ENCODE measurements around the gene CREB3L1.
"Not testable (repeated sequence)": the region's sequence is repeated elsewhere in the genome, so short reads cannot be mapped to it uniquely, and the experiment has no call there.

CREB3L1 gene

DNA sequence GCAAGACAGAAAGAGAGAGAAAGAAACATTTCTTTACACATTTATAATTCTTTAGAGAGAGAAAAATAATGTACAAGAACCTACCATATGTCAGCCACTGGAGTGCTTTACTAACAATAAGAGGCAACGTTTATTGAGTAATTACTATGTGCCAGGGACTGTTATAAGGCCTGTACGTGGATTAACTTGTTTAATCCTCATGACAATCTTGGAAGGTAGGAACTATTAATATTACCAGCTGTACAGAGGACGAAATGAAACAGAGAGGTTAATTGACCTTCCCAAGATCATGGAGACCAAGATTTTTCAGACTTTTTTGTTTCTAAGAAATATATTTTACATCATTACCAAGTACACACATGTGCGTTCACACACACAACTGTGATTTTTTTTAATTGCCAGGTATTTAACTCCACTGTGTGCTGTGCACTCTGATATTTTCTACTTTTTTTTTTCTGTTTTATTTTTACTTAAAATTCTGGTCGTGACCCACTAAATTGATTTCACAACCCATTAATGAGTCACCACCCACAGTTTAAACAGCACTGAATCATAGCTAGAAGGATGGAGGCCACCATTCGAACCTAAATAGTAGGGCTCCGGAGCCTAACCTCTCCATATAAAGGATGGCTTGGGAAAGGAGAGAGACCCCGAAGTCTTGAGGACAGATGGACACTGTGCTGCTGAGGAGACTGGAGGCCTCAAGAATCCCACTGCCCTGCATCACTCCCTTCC lies 21.4 kb downstream of the CREB3L1 start:
- DNase-seq = no peak

DNA sequence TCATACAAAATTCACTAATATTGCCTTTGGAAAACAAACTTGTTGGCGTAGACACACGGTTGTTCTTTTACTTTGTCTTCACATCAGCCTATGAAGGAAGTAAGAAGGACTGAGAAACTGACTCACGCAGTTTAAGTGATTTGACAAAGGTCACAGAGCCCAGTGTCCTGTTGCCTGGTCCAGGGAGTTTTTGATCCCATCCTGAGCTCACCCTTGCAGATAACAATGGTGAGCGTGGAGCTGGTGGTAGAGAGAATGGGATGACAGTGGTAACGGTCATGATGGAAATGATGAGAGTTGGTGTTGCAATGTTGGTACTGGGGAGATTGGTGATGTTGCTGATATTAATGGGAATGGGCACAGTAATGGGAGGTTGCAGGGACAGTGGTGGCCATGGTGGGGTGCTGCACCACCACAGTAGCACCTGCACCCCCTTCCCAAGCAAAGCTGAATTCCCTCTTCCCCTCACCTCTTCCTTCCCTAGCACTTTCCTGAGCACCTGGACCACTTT lies 22.0 kb downstream of the CREB3L1 start:
- DNase-seq = no peak

DNA sequence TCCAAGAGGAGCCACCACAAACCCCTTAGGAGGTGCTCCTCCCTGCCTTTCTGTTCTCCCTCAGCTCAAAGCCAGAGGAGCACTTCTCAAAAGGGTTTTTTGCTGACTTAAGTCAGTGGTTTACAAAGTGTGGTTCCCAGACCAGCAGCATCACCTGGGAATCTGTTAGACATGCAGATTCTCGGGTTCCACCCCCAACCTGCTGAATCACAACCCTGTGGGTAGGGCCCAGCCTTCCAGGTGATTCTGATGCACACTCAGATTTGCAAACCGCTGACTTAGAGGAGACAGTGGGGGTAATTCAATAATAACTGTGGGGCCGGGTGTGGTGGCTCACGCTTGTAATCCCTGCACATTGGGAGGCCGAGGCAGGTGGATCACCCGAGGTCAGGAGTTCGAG lies 22.8 kb downstream of the CREB3L1 start:
- DNase-seq = no peak

DNA sequence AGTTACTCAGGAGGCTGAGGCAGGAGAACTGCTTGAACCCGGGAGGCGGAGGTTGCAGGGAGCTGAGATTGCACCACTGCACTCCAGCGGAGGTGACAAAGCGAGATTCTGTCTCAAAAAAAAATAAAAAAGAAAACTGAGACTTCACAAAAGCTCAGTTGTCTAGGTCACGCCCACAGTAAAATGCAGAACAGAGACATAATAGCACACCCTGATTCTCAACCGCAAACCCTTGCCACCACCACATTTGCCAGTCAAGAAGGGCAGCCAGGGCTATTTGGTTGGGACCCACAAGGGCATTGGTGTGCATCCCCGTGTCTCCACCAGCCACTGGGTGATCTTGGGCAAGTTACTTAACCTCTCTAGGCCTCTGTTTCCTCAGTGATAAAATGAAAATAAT lies 25.4 kb downstream of the CREB3L1 start:
- no peak for DNase-seq

- DNase-seq = not testable (repeated sequence)
Measured at GRCh38 chr11:46304036-46304435, 26.6 kb downstream of the CREB3L1 start.

- no peak for DNase-seq
Measured at GRCh38 chr11:46304605-46305179, 27.2 kb downstream of the CREB3L1 start.

GRCh38 chr11:46305295-46305694 lies 27.8 kb downstream of the CREB3L1 start:
- peak; percentile 39 for DNase-seq

DNA sequence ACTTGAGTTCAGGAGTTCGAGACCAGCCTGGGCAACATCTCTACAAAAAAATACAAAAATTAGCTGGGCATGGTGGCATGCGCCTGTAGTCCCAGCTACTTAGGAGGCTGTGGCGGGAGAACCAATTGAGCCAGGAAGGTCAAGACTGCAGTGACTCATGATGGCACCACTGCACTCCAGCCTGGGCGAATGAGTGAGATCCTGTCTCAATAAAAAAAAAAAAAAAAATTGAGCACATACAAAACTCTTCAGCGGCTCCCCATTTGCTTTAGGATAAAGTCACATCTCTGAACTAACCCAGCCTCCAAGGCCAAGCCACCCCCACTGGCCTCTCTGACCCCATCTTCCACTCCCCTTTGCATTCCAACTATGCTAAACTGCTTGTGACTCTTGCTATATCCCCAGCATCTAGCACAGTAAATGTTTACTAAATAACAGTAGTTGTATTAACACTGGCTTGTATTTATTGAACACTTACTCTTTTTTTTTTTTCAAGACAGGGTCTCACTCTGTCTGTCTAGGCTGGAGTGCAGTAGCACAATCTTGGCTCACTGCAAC lies 28.9 kb downstream of the CREB3L1 start:
- DNase-seq = no peak

DNA sequence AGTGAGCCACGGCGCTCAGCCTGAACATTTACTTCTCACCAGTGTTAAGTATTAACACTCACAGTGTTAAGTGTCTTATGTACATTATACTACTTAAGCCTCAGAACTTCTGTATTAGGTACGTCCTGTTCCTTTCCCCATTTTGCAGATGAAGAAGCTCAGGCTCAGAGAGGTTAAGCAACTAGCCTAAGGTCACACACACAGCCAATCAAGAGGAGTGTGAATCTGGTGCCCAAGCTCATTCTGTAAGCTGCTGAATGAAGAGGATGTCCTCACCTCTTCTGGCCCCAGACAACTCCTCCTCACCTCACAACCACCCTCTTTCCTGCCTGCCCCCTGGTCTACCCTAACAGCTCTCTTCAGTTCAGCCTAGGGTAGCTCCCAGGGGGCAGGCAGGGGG lies 29.9 kb downstream of the CREB3L1 start:
- DNase-seq = no peak

DNA sequence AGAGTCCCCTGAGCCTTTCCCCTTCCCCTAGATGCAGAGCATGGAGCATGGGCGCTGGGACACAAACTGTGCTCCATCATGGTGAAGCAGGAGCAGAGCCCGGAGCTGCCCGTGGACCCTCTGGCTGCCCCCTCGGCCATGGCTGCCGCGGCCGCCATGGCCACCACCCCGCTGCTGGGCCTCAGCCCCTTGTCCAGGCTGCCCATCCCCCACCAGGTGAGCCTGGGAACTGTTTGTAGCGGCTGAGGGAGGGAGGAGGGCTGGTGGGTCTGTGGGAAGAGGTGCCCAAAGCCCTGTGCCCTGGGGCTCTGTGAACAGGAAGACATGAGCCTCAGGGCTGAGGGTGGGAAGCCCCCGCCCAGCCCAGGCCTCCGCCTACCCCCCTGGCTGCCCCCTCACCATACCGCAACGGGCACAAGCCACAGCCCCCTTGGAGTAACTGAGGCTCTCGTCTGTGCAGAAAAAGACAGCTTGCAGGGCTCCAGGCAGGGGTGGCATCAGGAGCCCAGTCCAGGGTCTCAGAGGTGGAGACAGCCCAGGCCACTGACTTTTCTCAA lies 30.4 kb downstream of the CREB3L1 start:
- DNase-seq = no peak

GRCh38 chr11:46308631-46309419 lies 31.4 kb downstream of the CREB3L1 start:
- peak; percentile 68 for DNase-seq

DNA sequence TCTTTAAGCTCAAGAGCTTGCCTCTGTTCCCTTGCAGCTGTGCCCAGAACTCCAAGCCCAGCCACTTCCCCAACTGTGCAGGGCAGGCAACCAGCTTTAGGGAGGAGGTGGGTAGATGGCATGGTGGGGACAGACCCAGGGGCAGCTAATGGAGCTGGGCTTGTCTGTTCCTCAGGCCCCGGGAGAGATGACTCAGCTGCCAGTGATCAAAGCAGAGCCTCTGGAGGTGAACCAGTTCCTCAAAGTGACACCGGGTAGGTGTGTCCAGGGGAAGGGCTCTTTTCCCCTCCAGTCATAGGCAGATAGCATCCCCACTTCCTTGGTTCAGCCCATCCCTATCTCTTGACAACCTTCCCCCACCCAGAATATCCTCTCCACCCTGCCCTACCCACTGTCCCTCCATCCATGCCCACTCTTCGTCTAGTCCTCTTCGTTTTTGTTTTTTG lies 32.4 kb downstream of the CREB3L1 start:
- no peak for DNase-seq

- peak; percentile 82 for DNase-seq
Measured at GRCh38 chr11:46315033-46315738, 37.7 kb downstream of the CREB3L1 start.

GRCh38 chr11:46315783-46316563 lies 38.5 kb downstream of the CREB3L1 start:
- no peak for DNase-seq

DNA sequence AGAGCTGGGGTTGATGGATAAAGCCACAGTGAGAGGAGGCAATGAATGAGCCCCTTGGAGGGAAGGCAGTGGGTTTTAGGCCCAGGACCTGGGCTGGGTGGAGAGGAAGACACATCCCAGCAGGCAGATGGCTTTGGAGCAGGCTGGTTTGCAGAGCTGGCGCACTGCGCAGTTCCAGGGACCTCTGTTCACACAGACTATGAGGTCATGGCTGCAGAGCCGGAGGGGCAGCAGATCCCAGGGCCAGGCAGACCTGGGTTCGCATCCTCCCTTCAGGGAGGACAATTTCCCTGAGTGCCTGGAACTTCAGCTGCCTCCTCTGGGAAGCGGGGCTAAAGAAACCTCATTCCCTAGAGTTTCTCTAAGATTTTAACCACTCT lies 41.6 kb downstream of the CREB3L1 start:
- DNase-seq = no peak

- no peak for DNase-seq
Measured at GRCh38 chr11:46321757-46322156, 44.3 kb downstream of the CREB3L1 start.

- DNase-seq = no peak
Measured at GRCh38 chr11:46322759-46323158, 45.3 kb downstream of the CREB3L1 start.

GRCh38 chr11:46326813-46327416 lies 49.5 kb downstream of the CREB3L1 start:
- no peak for DNase-seq

DNA sequence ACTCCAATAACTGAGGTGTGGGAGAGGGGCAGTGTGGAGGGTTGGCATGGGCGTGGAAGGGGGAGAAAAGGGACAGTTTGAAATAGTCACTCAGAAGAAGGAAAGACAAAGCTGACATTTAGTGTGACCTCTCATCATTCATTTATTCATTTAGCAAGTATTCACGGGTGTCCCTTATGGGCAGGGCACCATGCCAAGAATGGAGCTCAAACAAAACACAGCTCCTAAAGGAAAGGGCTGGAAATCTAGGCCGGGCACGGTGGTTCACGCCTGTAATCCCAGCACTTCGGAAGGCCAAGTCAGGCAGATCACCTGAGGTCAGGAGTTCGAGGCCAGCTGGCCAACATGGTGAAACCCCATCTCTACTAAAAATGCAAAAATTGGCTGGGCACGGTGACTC lies 50.4 kb downstream of the CREB3L1 start:
- DNase-seq = no peak

DNA sequence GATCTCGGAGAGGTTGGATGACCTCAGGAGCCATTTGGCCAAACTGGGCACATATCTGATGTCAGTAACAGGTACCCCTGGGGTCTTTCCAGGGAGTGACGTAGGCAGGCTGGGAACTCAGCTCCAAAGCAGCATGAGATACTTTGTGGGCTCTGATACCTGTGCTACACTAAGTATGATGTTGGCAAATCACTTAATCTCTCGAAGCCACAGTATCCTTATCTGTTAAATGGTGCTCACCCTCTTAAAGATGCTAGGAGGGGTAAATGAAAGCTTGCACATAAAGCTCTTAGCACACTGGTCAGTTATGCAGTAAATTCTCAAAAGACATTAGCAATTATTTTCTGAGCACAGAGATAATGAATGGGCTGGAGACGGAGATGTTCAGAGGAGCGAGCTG lies 52.7 kb downstream of the CREB3L1 start:
- DNase-seq = no peak
